HEK293T (cell line): ENCODE results near the gene APPBP2.
"Not testable (repeated sequence)": the region's sequence is repeated elsewhere in the genome, so short reads cannot be mapped to it uniquely, and the experiment has no call there.

ENCODE experiments used
- ARNT ChIP-seq: fragments of 450-650 bp; IDR thresholded peaks from 2 replicates; pipeline ENCODE4 v1.6.1; 2017; ENCODE audit warnings: mild to moderate bottlenecking
- BHLHE40 ChIP-seq: fragments of 450-650 bp; IDR thresholded peaks from 2 replicates; pipeline ENCODE4 v1.6.1; 2016; ENCODE audit warnings: mild to moderate bottlenecking, moderate library complexity, borderline replicate concordance
- ELF4 ChIP-seq: fragments of 450-650 bp; IDR thresholded peaks from 2 replicates; pipeline ENCODE4 v1.6.1; 2017; ENCODE audit warnings: antibody characterized with exemption
- FOXA1 ChIP-seq: fragments of 450-650 bp; IDR thresholded peaks from 2 replicates; pipeline ENCODE4 v1.6.1; 2016; ENCODE audit warnings: mild to moderate bottlenecking
- FOXK2 ChIP-seq: fragments of 450-650 bp; IDR thresholded peaks from 2 replicates; pipeline ENCODE4 v1.6.1; 2016; ENCODE audit warnings: mild to moderate bottlenecking
- HDGF ChIP-seq: fragments of 450-650 bp; IDR thresholded peaks from 2 replicates; pipeline ENCODE4 v1.6.1; 2017; ENCODE audit warnings: antibody characterized with exemption, borderline replicate concordance
- LEF1 ChIP-seq: fragments of 450-650 bp; IDR thresholded peaks from 2 replicates; pipeline ENCODE4 v1.6.1; 2017; ENCODE audit warnings: mild to moderate bottlenecking, borderline replicate concordance
- NFRKB ChIP-seq: fragments of 450-650 bp; IDR thresholded peaks from 2 replicates; pipeline ENCODE4 v1.6.1; 2016; ENCODE audit warnings: mild to moderate bottlenecking, moderate library complexity
- SP1 ChIP-seq: fragments of 450-650 bp; IDR thresholded peaks from 2 replicates; pipeline ENCODE4 v1.6.1; 2017
- TARDBP ChIP-seq: fragments of 450-650 bp; IDR thresholded peaks from 2 replicates; pipeline ENCODE4 v1.6.1; 2016
- ZNF384 ChIP-seq: fragments of 450-650 bp; IDR thresholded peaks from 2 replicates; pipeline ENCODE4 v1.6.1; 2016

DNA sequence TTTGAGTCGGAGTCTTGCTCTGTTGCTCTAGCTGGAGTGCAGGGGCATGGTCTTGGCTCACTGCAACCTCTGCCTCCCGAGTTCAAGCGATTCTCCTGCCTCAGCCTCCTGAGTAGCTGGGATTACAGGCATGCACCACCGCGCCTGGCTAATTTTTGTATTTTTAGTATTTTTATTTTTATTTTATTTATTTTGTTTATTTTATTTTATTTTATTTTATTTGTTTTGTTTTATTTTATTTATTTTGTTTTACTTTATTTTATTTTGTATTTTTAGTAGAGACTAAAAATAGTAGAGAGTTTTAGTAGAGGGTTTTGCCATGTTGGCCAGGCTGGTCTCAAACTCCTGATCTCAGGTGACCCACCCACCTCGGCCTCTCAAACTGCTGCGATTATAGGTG is 106.2 kb downstream of the APPBP2 start:
- not testable (repeated sequence) for TF ChIP-seq SP1, ZNF384, BHLHE40, FOXA1, ARNT, FOXK2, LEF1, ELF4, HDGF, TARDBP, NFRKB
